GM12874 (cell line): ENCODE data around the gene KIAA1671.

Experiments
- TF ChIP-seq, protein P1 (sequence below): IDR thresholded peaks from 2 replicates; pipeline ENCODE4 v1.5.1; 2011; ENCODE audit warnings: low read depth, mild to moderate bottlenecking, control low read depth, low read length, moderate library complexity; ENCODE audit not compliant: insufficient read depth

The KIAA1671 gene

DNA sequence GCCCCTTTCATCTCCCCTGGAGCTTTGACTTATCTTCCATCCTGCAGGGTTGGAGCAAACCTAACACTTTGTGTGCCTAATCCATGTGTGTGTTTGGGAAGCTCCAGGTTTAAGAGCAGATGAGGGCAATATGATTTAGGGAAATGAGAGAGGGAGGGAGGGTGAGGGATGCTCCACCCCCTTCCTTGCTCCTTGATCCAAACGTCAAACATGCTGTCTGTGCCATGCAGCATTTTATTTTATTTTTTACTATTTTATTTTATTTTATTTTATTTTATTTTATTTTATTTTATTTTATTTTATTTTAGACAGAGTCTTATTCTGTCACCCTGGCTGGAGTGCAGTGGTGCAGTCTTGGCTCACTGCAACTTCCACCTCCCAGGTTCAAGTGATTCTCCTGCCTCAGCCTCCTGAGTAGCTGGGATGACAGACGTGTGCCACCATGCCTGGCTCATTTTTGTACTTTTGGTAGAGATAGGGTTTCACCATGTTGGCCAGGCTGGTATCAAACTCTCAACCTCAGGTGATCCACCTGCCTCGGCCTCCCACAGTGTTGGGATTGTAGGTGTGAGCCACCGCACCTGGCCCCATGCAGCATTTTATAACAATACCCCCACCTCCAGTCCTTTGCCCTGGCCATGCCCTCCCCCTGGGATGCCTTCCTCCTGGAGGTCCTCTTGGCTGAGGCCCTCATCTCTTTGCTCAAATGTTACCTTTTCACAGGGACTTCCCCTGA is 194.6 kb downstream of the KIAA1671 start:
- TF ChIP-seq, protein P1, sequence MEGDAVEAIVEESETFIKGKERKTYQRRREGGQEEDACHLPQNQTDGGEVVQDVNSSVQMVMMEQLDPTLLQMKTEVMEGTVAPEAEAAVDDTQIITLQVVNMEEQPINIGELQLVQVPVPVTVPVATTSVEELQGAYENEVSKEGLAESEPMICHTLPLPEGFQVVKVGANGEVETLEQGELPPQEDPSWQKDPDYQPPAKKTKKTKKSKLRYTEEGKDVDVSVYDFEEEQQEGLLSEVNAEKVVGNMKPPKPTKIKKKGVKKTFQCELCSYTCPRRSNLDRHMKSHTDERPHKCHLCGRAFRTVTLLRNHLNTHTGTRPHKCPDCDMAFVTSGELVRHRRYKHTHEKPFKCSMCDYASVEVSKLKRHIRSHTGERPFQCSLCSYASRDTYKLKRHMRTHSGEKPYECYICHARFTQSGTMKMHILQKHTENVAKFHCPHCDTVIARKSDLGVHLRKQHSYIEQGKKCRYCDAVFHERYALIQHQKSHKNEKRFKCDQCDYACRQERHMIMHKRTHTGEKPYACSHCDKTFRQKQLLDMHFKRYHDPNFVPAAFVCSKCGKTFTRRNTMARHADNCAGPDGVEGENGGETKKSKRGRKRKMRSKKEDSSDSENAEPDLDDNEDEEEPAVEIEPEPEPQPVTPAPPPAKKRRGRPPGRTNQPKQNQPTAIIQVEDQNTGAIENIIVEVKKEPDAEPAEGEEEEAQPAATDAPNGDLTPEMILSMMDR = no peak

DNA sequence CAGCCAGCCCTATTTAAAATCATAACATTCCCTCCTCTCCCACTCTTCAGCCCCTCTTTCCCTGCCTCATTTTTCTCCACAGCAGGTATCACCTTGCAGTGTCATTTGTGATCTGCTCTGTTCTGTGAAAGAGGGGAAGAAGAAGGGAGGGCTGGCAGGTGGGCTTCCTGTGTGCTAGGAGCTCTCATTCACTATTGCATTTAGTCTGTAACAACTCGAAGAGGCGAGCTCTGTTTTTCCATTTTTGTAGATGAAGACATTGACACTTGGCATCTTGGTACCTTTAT is 195.1 kb downstream of the KIAA1671 start:
- TF ChIP-seq, protein P1 = no peak

DNA sequence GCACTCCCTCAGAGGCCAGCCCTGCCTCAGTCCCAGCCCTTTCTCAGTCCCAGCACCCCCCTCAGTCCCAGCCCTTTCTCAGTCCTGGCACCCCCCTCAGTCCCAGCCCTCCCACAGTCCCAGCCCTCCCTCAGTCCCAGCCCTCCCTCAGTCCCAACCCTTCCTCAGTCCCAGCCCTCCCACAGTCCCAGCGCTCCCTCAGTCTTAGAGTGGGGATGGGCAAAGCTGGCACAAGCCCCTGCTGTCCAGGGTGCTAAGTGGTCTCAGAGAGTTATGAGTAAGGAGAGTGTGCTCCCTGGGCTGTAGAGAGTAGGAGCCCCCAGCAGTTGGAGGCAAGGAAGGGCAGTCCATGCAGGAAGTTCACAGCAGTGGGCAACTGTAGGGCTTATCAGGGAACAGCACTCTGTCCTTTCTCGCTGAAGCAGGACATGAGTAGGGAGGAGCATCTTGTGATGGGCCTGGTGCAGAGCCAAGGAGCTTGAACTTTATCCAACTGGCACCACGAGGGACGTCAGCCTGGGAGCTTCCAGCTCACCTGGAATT is 195.7 kb downstream of the KIAA1671 start:
- TF ChIP-seq, protein P1 = no peak

DNA sequence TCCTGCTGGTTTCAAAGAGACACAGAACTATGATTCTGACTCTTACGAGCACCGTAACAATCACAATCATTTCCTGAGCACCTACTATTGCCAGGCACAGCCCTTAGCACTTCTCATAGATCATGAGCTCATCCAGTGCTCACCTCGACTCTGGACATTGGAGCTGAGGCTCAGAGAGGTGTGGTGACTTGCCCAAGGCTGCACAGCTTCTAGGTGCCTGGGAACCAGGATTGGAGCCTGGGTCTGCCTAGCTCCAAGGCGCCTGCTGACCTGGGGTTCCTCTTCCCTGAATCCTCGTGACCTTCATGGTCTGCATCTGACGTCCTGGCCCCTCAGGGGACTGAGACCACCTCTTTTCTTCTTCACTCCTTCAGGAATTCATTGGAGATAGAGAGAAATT is 196.5 kb downstream of the KIAA1671 start:
- TF ChIP-seq, protein P1 = no peak

DNA sequence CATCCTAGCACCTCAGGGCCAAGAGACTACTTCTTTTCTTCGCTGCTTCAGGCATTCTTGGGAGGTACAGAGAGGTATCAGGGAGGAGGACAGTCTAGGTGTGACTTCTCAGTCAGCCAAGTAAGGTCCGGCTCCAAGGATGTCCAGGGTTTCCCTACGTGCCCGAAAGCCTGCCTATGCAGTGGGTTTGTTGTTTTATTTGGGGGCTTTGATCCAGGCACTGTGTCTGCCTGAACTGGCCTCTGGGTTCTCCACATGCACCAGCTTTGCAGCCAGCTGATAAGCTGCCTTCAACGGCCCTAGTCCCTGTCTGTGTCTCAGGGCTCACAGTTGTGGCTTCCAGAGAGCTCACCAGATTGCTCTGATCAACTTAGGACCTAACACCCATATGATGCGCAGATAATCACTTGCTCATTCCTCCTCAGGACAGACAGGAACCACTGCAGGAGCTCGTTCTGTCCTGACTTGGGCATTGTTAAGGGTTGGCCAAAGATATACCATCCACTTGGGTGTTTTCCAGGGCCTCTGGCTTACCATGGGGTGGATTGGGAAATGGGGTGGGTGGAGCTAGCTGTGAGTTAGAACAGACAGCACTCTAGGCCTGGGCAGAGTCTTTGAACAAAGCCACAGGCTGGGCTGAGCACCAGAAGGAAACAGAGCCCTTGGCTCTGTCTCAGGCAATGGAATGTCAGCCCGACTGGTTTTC is 201.6 kb downstream of the KIAA1671 start:
- TF ChIP-seq, protein P1 = no peak

DNA sequence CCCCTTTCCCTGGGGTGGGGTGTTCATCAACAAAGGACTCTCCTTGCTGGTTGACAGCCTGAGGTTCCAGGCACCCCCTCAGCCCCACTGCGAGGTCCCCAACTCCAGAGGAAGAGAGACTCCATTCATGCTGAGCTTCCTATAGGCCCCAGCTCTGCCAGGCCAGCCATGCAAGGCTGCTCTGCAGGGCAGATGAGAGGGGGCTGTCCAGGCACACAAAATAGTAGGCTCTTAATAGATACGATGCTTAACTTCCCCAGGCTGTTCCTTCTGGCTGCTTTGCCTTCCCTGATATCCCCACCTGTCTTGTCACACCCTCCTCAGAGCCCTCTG is 202.1 kb downstream of the KIAA1671 start:
- TF ChIP-seq, protein P1 = no peak

DNA sequence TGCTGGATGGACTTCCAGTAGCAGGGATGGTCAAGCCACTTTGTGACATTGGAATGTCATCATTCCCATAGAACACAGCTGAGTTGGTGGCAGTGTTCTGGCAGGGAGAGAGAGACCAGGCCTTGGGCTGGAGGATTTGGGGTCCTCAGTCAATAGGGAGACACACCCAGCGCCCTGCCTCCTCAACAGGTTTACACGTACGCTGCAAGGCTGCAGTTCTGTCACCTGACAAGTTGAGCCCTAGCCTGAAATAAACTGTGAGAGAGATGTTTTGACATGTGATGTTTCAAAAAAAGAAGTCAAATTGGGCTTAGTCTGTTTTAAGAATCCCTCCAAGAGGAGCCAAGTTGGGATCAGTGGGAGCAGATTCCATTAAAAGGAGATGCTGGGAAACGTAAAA is 204.2 kb downstream of the KIAA1671 start:
- TF ChIP-seq, protein P1 = no peak
